Tibial nerve (tissue), 4 donors: ENCODE data around the gene AK2. TPM values are rescaled to one million over a fixed set of nuclear protein-coding genes. Genes with fewer than 3 reads are reported as not detected.
"Not testable (repeated sequence)": the region's sequence is repeated elsewhere in the genome, so short reads cannot be mapped to it uniquely, and the experiment has no call there.

Experiments used
- DNase-seq, 2 donors: peaks; one replicate each; pipeline ENCODE4 v3.0.0-alpha.2; 2019; ENCODE audit warnings: low spot score in 2 of 2
- H3K27ac ChIP-seq, 4 donors: fragments of 200-600 bp; sonication (generic) in 3 of 4; one replicate each; pipeline ENCODE4 v1.5.1; 2017 to 2019; ENCODE audit warnings: mild to moderate bottlenecking in 1 of 4
- H3K27me3 ChIP-seq, 2 donors: fragments of 200-600 bp; sonication (generic) in 1 of 2; one replicate each; pipeline versions ENCODE4 v1.5.1 to v1.6.0; 2017 to 2019
- H3K36me3 ChIP-seq, 3 donors: fragments of 200-600 bp; sonication (generic); one replicate each; pipeline ENCODE4 v1.5.1; 2018 to 2019
- H3K4me1 ChIP-seq, 4 donors: fragments of 200-600 bp; sonication (generic) in 3 of 4; one replicate each; pipeline ENCODE4 v1.5.1; 2017 to 2019
- H3K4me3 ChIP-seq, 4 donors: fragments of 200-600 bp; sonication (generic) in 3 of 4; one replicate each; pipeline ENCODE4 v1.5.1; 2017 to 2019; ENCODE audit warnings: mild to moderate bottlenecking in 1 of 4, moderate library complexity in 1 of 4
- H3K9me3 ChIP-seq, 4 donors: fragments of 200-600 bp; sonication (generic) in 3 of 4; one replicate each; pipeline ENCODE4 v1.5.1; 2017 to 2019
- EP300 ChIP-seq, 2 donors: sonication (generic); formaldehyde crosslinking; IDR thresholded peaks; one replicate each; pipeline ENCODE4 v1.6.1; 2017; ENCODE audit warnings: antibody characterized with exemption in 2 of 2, mild to moderate bottlenecking in 1 of 2
- POLR2A ChIP-seq, 2 donors: fragments of 450-650 bp; IDR thresholded peaks; one replicate each; pipeline ENCODE4 v1.6.1; 2017; ENCODE audit warnings: antibody characterized with exemption in 2 of 2, mild to moderate bottlenecking in 2 of 2, moderate library complexity in 2 of 2
- WGBS, 2 donors: methylation state at CpG; one replicate each; pipeline ENCODE4 v1.1.5; 2018; 5-methylcytosine and 5-hydroxymethylcytosine counted together
- total RNA-seq, 4 donors: library from RNA; depleted of rRNA; stranded (reverse); fragments of >200 nt; gene quantifications; one replicate each; pipeline ENCODE4 v1.1.0, GENCODE V29; 2016
- TF ChIP-seq, protein P1 (sequence below), 5 experiments: fragments of 200-600 bp in 3 of 5; fragments of 450-650 bp in 2 of 5; sonication (generic) in 3 of 5; IDR thresholded peaks; one replicate each; pipeline ENCODE4 v1.5.1; 2016 to 2019; ENCODE audit warnings: antibody characterized with exemption in 5 of 5, mild to moderate bottlenecking in 3 of 5, moderate library complexity in 2 of 5

The AK2 gene
- total RNA-seq, 4 donors from 2014 or later = 127 to 559 (median 207) TPM

DNA sequence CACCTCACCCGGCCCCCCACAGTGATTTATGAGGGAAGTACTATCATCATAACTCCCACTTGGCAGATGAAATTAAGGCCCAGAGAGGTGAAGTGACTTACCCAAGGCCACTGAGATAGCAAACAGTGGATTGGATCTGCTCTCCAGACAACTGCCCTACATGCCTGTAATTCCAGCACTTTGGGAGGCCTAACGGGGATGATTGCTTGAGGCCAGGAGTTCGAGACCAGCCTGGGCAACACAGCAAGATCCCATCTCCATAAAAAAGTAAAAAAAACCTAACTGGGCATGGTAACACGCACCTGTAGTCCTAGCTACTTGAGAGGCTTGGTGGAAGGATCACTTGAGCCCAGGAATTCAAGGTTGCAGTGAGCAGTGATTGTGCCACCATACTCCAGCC is 57.8 kb downstream of the AK2 start:
- H3K27me3 ChIP-seq = no peaks in the 10 kb centered on the region
- no peak overlapping the region for H3K27ac ChIP-seq
- no peak overlapping the region for H3K4me3 ChIP-seq
- TF ChIP-seq POLR2A (IDR thresholded peaks at IDR 0.05) (no peak), EP300 (IDR thresholded peaks at IDR 0.05) (no peak)
- TF ChIP-seq, protein P1, sequence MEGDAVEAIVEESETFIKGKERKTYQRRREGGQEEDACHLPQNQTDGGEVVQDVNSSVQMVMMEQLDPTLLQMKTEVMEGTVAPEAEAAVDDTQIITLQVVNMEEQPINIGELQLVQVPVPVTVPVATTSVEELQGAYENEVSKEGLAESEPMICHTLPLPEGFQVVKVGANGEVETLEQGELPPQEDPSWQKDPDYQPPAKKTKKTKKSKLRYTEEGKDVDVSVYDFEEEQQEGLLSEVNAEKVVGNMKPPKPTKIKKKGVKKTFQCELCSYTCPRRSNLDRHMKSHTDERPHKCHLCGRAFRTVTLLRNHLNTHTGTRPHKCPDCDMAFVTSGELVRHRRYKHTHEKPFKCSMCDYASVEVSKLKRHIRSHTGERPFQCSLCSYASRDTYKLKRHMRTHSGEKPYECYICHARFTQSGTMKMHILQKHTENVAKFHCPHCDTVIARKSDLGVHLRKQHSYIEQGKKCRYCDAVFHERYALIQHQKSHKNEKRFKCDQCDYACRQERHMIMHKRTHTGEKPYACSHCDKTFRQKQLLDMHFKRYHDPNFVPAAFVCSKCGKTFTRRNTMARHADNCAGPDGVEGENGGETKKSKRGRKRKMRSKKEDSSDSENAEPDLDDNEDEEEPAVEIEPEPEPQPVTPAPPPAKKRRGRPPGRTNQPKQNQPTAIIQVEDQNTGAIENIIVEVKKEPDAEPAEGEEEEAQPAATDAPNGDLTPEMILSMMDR (IDR thresholded peaks at IDR 0.05) = no peak
- no peaks in the 10 kb centered on the region for H3K36me3 ChIP-seq
- DNase-seq = no peak
- WGBS, 2 donors = 84 to 85% methylated on average over 4 of the region's 4 CpGs
- H3K4me1 ChIP-seq = no peaks in the 10 kb centered on the region
- no peaks in the 10 kb centered on the region for H3K9me3 ChIP-seq

DNA sequence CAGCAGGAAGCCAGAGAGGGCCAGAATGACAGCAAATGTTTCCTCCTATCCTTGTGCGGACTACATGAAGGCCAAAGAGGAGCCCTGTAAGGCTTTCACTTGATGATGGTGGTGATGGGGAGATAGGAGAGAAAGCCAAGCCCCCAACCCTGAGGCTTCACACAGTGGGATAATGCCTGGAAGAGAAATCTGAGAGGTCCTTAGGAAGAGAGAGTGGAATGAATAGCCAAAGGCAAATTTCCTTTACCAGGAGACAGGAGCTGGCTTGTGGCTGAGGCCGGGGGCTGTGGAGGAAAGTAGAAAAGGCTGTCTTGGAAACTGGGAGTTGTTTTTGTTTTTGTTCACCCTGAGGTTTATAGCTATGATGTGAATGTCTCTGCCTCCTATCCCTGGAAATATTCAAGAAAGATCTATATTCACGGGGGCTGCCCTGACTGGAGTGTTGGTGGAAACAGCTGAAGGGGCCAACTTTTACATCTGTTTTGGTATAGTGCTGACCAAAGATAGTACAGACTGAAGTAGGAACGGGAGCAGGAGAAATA is 59.1 kb downstream of the AK2 start:
- Histone ChIP-seq H3K9me3 (no peaks in the 10 kb centered on the region), H3K27ac (no peak overlapping the region), H3K4me3 (no peak overlapping the region), H3K27me3 (no peaks in the 10 kb centered on the region), H3K4me1 (peaks cover 0 to 6% (median 3%) of the 10 kb centered on the region in 4 donors), H3K36me3 (no peaks in the 10 kb centered on the region)
- DNase-seq = no peak
- 46 to 48% methylated on average over 4 of the region's 4 CpGs for WGBS, 2 donors
- TF ChIP-seq POLR2A (IDR thresholded peaks at IDR 0.05) = no peak
- TF ChIP-seq, protein P1 (IDR thresholded peaks at IDR 0.05) = no peak
- TF ChIP-seq EP300 (IDR thresholded peaks at IDR 0.05) = no peak

DNA sequence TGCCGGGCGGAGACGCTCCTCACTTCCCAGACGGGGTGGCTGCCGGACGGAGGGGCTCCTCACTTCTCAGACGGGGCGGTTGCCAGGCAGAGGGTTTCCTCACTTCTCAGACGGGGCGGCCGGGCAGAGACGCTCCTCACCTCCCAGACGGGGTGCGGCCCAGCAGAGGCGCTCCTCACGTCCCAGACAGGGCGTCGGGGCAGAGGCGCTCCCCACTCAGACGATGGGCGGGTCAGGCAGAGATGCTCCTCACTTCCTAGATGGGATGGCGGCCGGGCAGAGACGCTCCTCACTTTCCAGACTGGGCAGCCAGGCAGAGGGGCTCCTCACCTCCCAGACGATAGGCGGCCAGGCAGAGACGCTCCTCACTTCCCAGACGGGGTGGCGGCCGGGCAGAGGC is 61.6 kb downstream of the AK2 start:
- WGBS, 2 donors = 95 to 97% methylated on average over 9 to 15 of the region's 30 CpGs
- not testable (repeated sequence) for H3K36me3 ChIP-seq, H3K9me3 ChIP-seq, H3K4me3 ChIP-seq, DNase-seq, H3K27me3 ChIP-seq, H3K27ac ChIP-seq
- H3K4me1 ChIP-seq = peaks cover 0 to 10% (median 4%) of the 10 kb centered on the region in 4 donors

DNA sequence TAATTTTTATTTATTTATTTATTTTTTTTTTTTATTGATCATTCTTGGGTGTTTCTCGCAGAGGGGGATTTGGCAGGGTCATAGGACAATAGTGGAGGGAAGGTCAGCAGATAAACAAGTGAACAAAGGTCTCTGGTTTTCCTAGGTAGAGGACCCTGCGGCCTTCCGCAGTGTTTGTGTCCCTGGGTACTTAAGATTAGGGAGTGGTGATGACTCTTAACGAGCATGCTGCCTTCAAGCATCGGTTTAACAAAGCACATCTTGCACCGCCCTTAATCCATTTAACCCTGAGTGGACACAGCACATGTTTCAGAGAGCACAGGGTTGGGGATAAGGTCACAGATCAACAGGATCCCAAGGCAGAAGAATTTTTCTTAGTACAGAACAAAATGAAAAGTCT is 63.2 kb downstream of the AK2 start:
- DNase-seq, H3K36me3 ChIP-seq, H3K9me3 ChIP-seq, H3K27me3 ChIP-seq, H3K27ac ChIP-seq: not testable (repeated sequence)
- WGBS, 2 donors = 15 to 24% methylated on average over 4 to 6 of the region's 6 CpGs
- Histone ChIP-seq H3K4me3 (peak overlapping the region in 3 of 4 donors; percentile 49 to 63 (median 54)), H3K4me1 (peaks cover 0 to 10% (median 4%) of the 10 kb centered on the region in 4 donors)

DNA sequence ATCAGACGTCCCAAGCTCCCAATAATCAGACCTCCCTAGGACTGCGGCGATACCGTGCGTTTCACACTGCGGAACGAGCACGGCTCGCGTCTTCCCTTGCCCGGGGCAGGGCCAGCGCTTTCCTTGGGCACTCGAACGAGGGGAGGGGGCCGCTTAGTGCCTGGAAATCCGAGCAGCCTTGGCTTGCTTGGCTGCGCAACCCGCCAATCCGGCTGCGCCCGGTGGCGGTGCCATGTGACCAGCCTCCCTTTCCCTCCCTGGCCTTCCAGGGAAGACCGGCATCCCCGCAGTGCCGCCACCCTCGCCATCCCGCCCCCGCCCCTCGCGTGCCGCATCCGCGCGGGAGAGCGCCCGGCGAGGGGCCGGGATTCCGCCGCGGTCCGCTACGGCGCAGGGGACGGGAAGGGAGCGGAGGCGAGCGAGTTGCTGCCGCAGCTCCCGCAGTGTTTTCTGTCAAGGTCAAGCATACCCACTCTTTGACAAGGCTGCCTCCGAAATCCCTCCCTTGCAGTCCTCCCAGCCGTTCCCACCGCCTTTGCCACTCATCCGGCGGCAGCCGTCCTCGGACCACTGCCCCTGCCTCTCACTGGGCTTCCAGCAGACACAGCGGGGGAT is 63.8 kb downstream of the AK2 start:
- Histone ChIP-seq H3K4me3 (peak overlapping the region; percentile 23 to 63 (median 52)), H3K27ac (peak overlapping the region in 1 of 4 donors; percentile 56), H3K27me3 (no peaks in the 10 kb centered on the region), H3K36me3 (no peaks in the 10 kb centered on the region), H3K4me1 (peaks cover 0 to 10% (median 4%) of the 10 kb centered on the region in 4 donors), H3K9me3 (no peaks in the 10 kb centered on the region)
- TF ChIP-seq, protein P1 (IDR thresholded peaks at IDR 0.05) = no peak
- TF ChIP-seq EP300 (IDR thresholded peaks at IDR 0.05) (peak in 1 of 2 donors; percentile 43), POLR2A (IDR thresholded peaks at IDR 0.05) (peak in 1 of 2 donors; percentile 34)
- DNase-seq = no peak
- WGBS, 2 donors = 2 to 3% methylated on average over 34 to 45 of the region's 58 CpGs

DNA sequence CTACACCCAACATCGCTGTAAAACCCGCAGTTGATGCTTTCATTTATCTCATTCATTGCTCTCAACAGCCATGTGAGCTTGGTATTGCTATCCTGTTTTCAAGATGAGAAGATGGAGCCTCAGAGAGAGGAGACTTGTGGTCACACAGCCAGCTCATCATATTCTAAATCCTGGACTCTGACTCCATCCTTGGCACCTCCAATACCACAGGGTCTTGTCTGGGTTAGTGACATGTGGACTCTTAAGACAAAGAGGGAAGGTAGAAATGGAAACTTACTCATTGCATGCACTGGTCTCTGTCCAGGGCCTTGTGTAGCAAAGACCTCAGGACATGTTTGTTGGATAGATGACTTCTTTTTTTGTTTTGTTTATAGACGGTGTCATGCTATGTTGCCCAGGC is 65.1 kb downstream of the AK2 start:
- Histone ChIP-seq H3K36me3 (no peaks in the 10 kb centered on the region), H3K4me3 (no peak overlapping the region), H3K4me1 (peaks cover 0 to 10% (median 4%) of the 10 kb centered on the region in 4 donors), H3K9me3 (no peaks in the 10 kb centered on the region), H3K27ac (no peak overlapping the region), H3K27me3 (no peaks in the 10 kb centered on the region)
- TF ChIP-seq, protein P1 (IDR thresholded peaks at IDR 0.05) = no peak
- TF ChIP-seq POLR2A (IDR thresholded peaks at IDR 0.05) (no peak), EP300 (IDR thresholded peaks at IDR 0.05) (no peak)
- 88 to 97% methylated on average over 3 of the region's 3 CpGs for WGBS, 2 donors
- no peak for DNase-seq
